ENCODE data around the gene ROR2. TPM values are rescaled to one million over a fixed set of nuclear protein-coding genes. Genes with fewer than 3 reads are reported as not detected.

ROR2 gene
- total and polyA plus RNA-seq, 2 of the 8 experiments (the other 6 are each of a cell fraction or from before 2014, with no cell fraction given), result 2.7 to 4.3 TPM

GRCh38 chr9:91606255-91606995 lies 343.6 kb downstream of the ROR2 start (continued):
- TF ChIP-seq CREB1 (IDR thresholded peaks at IDR 0.05) (no peak), NANOG (IDR thresholded peaks at IDR 0.05; ENCODE audit: insufficient read depth, low read depth, low read length, poor library complexity, severe bottlenecking) (no peak)

Data from H1 (cell line).